Right lobe of liver (tissue), 4 donors: ENCODE results near the gene SCAND1.

Experiments used
- CTCF ChIP-seq, 4 donors: fragments of 200-600 bp in 3 of 4; fragments of 450-650 bp in 1 of 4; IDR thresholded peaks; one replicate each; pipeline versions ENCODE4 v1.5.1 to v1.8.0; 2016 to 2022; ENCODE audit warnings: antibody characterized with exemption in 4 of 4, mild to moderate bottlenecking in 2 of 4
- POLR2A ChIP-seq: fragments of 450-650 bp; IDR thresholded peaks from one replicate; pipeline ENCODE4 v1.6.1; 2017; ENCODE audit warnings: antibody characterized with exemption, mild to moderate bottlenecking
- donor health status: DM: no; HTN: no; CAD: no.
- donor health status: DM: no; HTN: no; CAD: no.
- donor health status: DM: no; HTN: yes; CAD: no.

GRCh38 chr20:35971981-35972380, 17.7 kb upstream of the SCAND1 start:
- TF ChIP-seq CTCF (IDR thresholded peaks at IDR 0.05), result no peak
- no peak for TF ChIP-seq POLR2A
